H1 (cell line): ENCODE measurements around the gene CORO2B. TPM values are rescaled to one million over a fixed set of nuclear protein-coding genes. Genes with fewer than 3 reads are reported as not detected.
A peak's percentile ranks its signal among the peaks of the same experiment; 100 is the strongest.

ENCODE experiments used
- CTCF ChIA-PET: fragments of 300-600 bp; sonication (Branson Sonifier 250); formaldehyde crosslinking; loops from one replicate; lab custom pipeline; 2021; ENCODE audit not compliant: partially characterized antibody; lab: Charles Lee
- POLR2A ChIA-PET: fragments of 300-600 bp; sonication (Branson Sonifier 250); formaldehyde crosslinking; loops from one replicate; lab custom pipeline; 2021; ENCODE audit warnings: inconsistent platforms; ENCODE audit not compliant: partially characterized antibody; lab: Charles Lee
- DNase-seq, 2 experiments: peaks; one replicate each; pipeline versions ENCODE4 v3.0.0 to v3.0.0-alpha.2; 2010 to 2022; ENCODE audit warnings: low spot score in 2 of 2, low read depth in 1 of 2, mixed read lengths in 1 of 2
- FAIRE-seq: peaks from 2 replicates; lab custom pipeline; 2011; peaks lifted over from hg19 to GRCh38; lab: Jason Lieb, UNC
- H2AFZ ChIP-seq: 2 replicates; pipeline ENCODE4 v1.8.1; 2012; ENCODE audit warnings: low read length, inconsistent platforms
- H2AK5ac ChIP-seq: 2 replicates; pipeline ENCODE4 v1.6.1; 2013; ENCODE audit warnings: low read depth, low read length
- H2BK120ac ChIP-seq: replicated peaks from 2 replicates; pipeline ENCODE3; 2013; ENCODE audit warnings: low read depth, low read length, inconsistent platforms
- H2BK12ac ChIP-seq: 2 replicates; pipeline ENCODE4 v1.6.1; 2013; ENCODE audit warnings: low read depth, low read length
- H2BK15ac ChIP-seq: 2 replicates; pipeline ENCODE4 v1.6.1; 2013; ENCODE audit warnings: low read length
- H2BK20ac ChIP-seq: 2 replicates; pipeline ENCODE4 v1.6.1; 2013; ENCODE audit warnings: low read length
- H2BK5ac ChIP-seq: 2 replicates; pipeline ENCODE4 v1.6.1; 2013; ENCODE audit warnings: low read depth, low read length
- H3K14ac ChIP-seq: 2 replicates; pipeline ENCODE4 v1.6.1; 2013; ENCODE audit warnings: inconsistent platforms; ENCODE audit not compliant: insufficient read length
- H3K18ac ChIP-seq: 2 replicates; pipeline ENCODE4 v1.6.1; 2013; ENCODE audit warnings: low read length; ENCODE audit errors: extremely low read depth
- H3K23ac ChIP-seq: 2 replicates; pipeline ENCODE4 v1.6.1; 2013; ENCODE audit warnings: inconsistent platforms; ENCODE audit not compliant: insufficient read length
- H3K23me2 ChIP-seq: 2 replicates; pipeline ENCODE4 v1.6.1; 2013; ENCODE audit warnings: low read depth, low read length
- H3K27ac ChIP-seq: 2 replicates; pipeline ENCODE4 v1.6.1; 2011; ENCODE audit warnings: low read depth, low read length, inconsistent platforms
- H3K27me3 ChIP-seq, 4 experiments: replicated peaks in 1 of 4; 1 replicate in 1 of 4; 2 replicates in 3 of 4; pipeline versions ENCODE4 v1.6.1 to v1.8.1; 2011 to 2013; ENCODE audit warnings: low read length in 3 of 4, mild to moderate bottlenecking in 3 of 4, inconsistent platforms in 2 of 4, mixed read lengths in 2 of 4, moderate library complexity in 1 of 4; ENCODE audit not compliant: control insufficient read depth in 3 of 4, insufficient read depth in 3 of 4; ENCODE audit errors: extremely low read depth in 1 of 4
- H3K36me3 ChIP-seq, 4 experiments: 2 replicates each; pipeline versions ENCODE4 v1.6.1 to v1.8.1; 2011 to 2013; ENCODE audit warnings: mild to moderate bottlenecking in 4 of 4, low read length in 3 of 4, moderate library complexity in 2 of 4, control low read depth in 1 of 4, inconsistent platforms in 1 of 4; ENCODE audit not compliant: insufficient read depth in 4 of 4, control insufficient read depth in 2 of 4
- H3K4ac ChIP-seq: replicated peaks from 2 replicates; pipeline ENCODE3; 2013; ENCODE audit warnings: low read length, low read depth, mixed read lengths, inconsistent platforms; ENCODE audit not compliant: insufficient read length
- H3K4me1 ChIP-seq, 4 experiments: replicated peaks in 1 of 4; 1 replicate in 1 of 4; 2 replicates in 3 of 4; pipeline versions ENCODE4 v1.6.1 to v1.8.1; 2011 to 2013; ENCODE audit warnings: low read length in 3 of 4, inconsistent platforms in 2 of 4, mixed read lengths in 1 of 4; ENCODE audit not compliant: insufficient read depth in 4 of 4, control insufficient read depth in 3 of 4
- H3K4me2 ChIP-seq, 2 experiments: 2 replicates each; pipeline versions ENCODE4 v1.6.1 to v1.8.1; 2011 to 2013; ENCODE audit warnings: low read depth in 2 of 2, low read length in 2 of 2, control low read depth in 1 of 2, inconsistent platforms in 1 of 2, mild to moderate bottlenecking in 1 of 2; ENCODE audit not compliant: insufficient read depth in 1 of 2
- H3K4me3 ChIP-seq, 4 experiments: fragments of 200-600, 300-600 bp in 1 of 4; sonication (generic), shearing (Covaris generic), sonication (Bioruptor Twin) in 1 of 4; 2 replicates each; pipeline versions ENCODE4 v1.5.1 to v1.8.1; 2011 to 2016; ENCODE audit warnings: low read length in 4 of 4, low read depth in 3 of 4, control low read depth in 2 of 4, inconsistent platforms in 2 of 4, mild to moderate bottlenecking in 2 of 4, mixed read lengths in 1 of 4, moderate library complexity in 1 of 4; ENCODE audit not compliant: insufficient read depth in 2 of 4; ENCODE audit errors: extremely low read depth in 1 of 4
- H3K56ac ChIP-seq: replicated peaks from 2 replicates; pipeline ENCODE3; 2013; ENCODE audit warnings: low read depth, mild to moderate bottlenecking, mixed read lengths, low read length, inconsistent platforms; ENCODE audit not compliant: insufficient read length
- H3K79me1 ChIP-seq: 2 replicates; pipeline ENCODE4 v1.6.1; 2013; ENCODE audit warnings: low read depth, low read length, control low read depth
- H3K79me2 ChIP-seq, 2 experiments: 2 replicates each; pipeline versions ENCODE4 v1.6.1 to v1.8.1; 2012 to 2013; ENCODE audit warnings: low read length in 2 of 2, mild to moderate bottlenecking in 2 of 2, inconsistent platforms in 1 of 2; ENCODE audit not compliant: insufficient read depth in 2 of 2, control insufficient read depth in 1 of 2
- H3K9ac ChIP-seq, 4 experiments: replicated peaks in 1 of 4; 1 replicate in 1 of 4; 2 replicates in 3 of 4; pipeline versions ENCODE4 v1.6.1 to v1.8.1; 2011 to 2013; ENCODE audit warnings: low read depth in 3 of 4, low read length in 3 of 4, control low read depth in 2 of 4, mild to moderate bottlenecking in 2 of 4, moderate library complexity in 2 of 4, inconsistent platforms in 1 of 4; ENCODE audit errors: extremely low read depth in 1 of 4
- H3K9me3 ChIP-seq, 2 experiments: 2 replicates each; pipeline versions ENCODE4 v1.6.1 to v1.8.1; 2012 to 2013; ENCODE audit warnings: mild to moderate bottlenecking in 2 of 2, moderate library complexity in 2 of 2, control low read depth in 1 of 2, inconsistent platforms in 1 of 2, low read depth in 1 of 2, low read length in 1 of 2, mixed read lengths in 1 of 2; ENCODE audit not compliant: insufficient read depth in 2 of 2
- H4K20me1 ChIP-seq, 2 experiments: replicated peaks in 1 of 2; 2 replicates each; pipeline versions ENCODE3 to v1.8.1; 2011 to 2013; ENCODE audit warnings: inconsistent platforms in 2 of 2, low read length in 2 of 2, mild to moderate bottlenecking in 1 of 2; ENCODE audit not compliant: insufficient read depth in 2 of 2, control insufficient read depth in 1 of 2
- H4K5ac ChIP-seq: 2 replicates; pipeline ENCODE4 v1.6.1; 2013; ENCODE audit warnings: low read length, low read depth, mixed read lengths, inconsistent platforms; ENCODE audit not compliant: insufficient read length
- H4K8ac ChIP-seq: 2 replicates; pipeline ENCODE4 v1.8.0; 2013; ENCODE audit warnings: mild to moderate bottlenecking, moderate library complexity, low read length, inconsistent platforms; ENCODE audit not compliant: insufficient read depth; ENCODE audit errors: extremely low read depth
- H4K91ac ChIP-seq: replicated peaks from 2 replicates; pipeline ENCODE3; 2013; ENCODE audit warnings: low read length, mixed read lengths, inconsistent platforms; ENCODE audit not compliant: insufficient read length
- BRCA1 ChIP-seq: IDR thresholded peaks from 2 replicates; pipeline ENCODE4 v1.6.1; 2012; ENCODE audit warnings: low read depth, low read length, improper control_type of control experiment
- CTBP2 ChIP-seq: IDR thresholded peaks from 2 replicates; pipeline ENCODE4 v1.7.0; 2011; ENCODE audit warnings: borderline replicate concordance, mild to moderate bottlenecking, moderate library complexity, mixed read lengths, low read length; ENCODE audit not compliant: insufficient read depth, insufficient read length
- GABPA ChIP-seq: IDR thresholded peaks from 2 replicates; pipeline ENCODE4 v1.6.1; 2011; ENCODE audit warnings: mild to moderate bottlenecking, low read length, moderate library complexity, borderline replicate concordance; ENCODE audit not compliant: insufficient read depth
- MAX ChIP-seq: IDR thresholded peaks from 2 replicates; pipeline ENCODE4 v1.6.1; 2012; ENCODE audit warnings: inconsistent platforms
- RXRA ChIP-seq: IDR thresholded peaks from 2 replicates; pipeline ENCODE4 v1.6.1; 2011; ENCODE audit warnings: low read depth, mild to moderate bottlenecking, low read length, moderate library complexity; ENCODE audit not compliant: insufficient read depth
- SRF ChIP-seq: IDR thresholded peaks from 2 replicates; pipeline ENCODE4 v1.6.1; 2011; ENCODE audit warnings: mild to moderate bottlenecking, low read depth, low read length, moderate library complexity
- SUZ12 ChIP-seq: fragments of 200-600 bp; sonication (generic); IDR thresholded peaks from 2 replicates; pipeline ENCODE4 v1.6.1; 2012; ENCODE audit warnings: mild to moderate bottlenecking, inconsistent platforms, low read length, moderate library complexity, mixed read lengths
- USF2 ChIP-seq: IDR thresholded peaks from 2 replicates; pipeline ENCODE4 v1.6.1; 2011; ENCODE audit warnings: low read length, improper control_type of control experiment
- ZNF274 ChIP-seq: IDR thresholded peaks from 2 replicates; pipeline ENCODE4 v1.7.0; 2012; ENCODE audit warnings: low read length, borderline replicate concordance; ENCODE audit errors: extremely low read depth
- WGBS, 2 experiments: shearing (Covaris generic) in 1 of 2; methylation state at CpG; one replicate each; pipeline versions ENCODE4 v1.1.6 to v1.1.7; 2013 to 2015; ENCODE audit warnings: low lambda C conversion rate in 2 of 2, mixed read lengths in 2 of 2, inconsistent platforms in 1 of 2, low coverage in 1 of 2, missing lambda C conversion rate in 1 of 2; ENCODE audit not compliant: insufficient replicate concordance in 2 of 2, insufficient coverage in 1 of 2, insufficient read length in 1 of 2; ENCODE audit errors: extremely low coverage in 1 of 2, missing lambda C conversion rate in 1 of 2; 5-methylcytosine and 5-hydroxymethylcytosine counted together
- polyA plus RNA-seq, 7 experiments: library from polyadenylated mRNA; depleted of rRNA in 3 of 7; stranded (reverse) in 5 of 7; unstranded in 2 of 7; fragments of >200 nt in 5 of 7; fragments of 200-250 nt in 2 of 7; gene quantifications; 1 replicate in 5 of 7; 2 replicates in 1 of 7; 4 replicates in 1 of 7; pipeline versions ENCODE4 v1.2.1 to v1.2.3, GENCODE V29; 2011 to 2013; ENCODE audit warnings: missing spikeins in 2 of 7, mixed read lengths in 2 of 7
- total RNA-seq: library from RNA; stranded (reverse); fragmentation: NEBNext Ultra II Directional; extraction: Animal tissue kit (Norgen Biotek cat#: 25700); gene quantifications from 2 replicates; pipeline ENCODE4 v1.2.1, GENCODE V29; 2021

Gene CORO2B
- total and polyA plus RNA-seq, 2 of the 8 experiments (the other 6 are each of a cell fraction or from before 2014, with no cell fraction given) = 3.4 to 6.7 TPM

GRCh38 chr15:68730976-68731897, 152.4 kb downstream of the CORO2B start:
- FAIRE-seq (no peak), DNase-seq (no peak)
- Histone ChIP-seq H3K4me1 (peaks cover 0 to 6% (median 3%) of the 10 kb centered on the region in 4 experiments; a peak in 4 of 7 replicates), H3K27me3 (no peaks in the 10 kb centered on the region; a peak in 1 of 7 replicates), H3K27ac (no peak overlapping the region), H2BK15ac (no peak overlapping the region), H4K20me1 (no peaks in the 10 kb centered on the region), H3K56ac (no peak overlapping the region), H3K4me3 (no peak overlapping the region), H3K79me1 (no peaks in the 10 kb centered on the region), H4K8ac (peak overlapping the region; percentile 81; the same call in 1 of the 2 replicates), H3K4ac (no peak overlapping the region), H3K23me2 (no peaks in the 10 kb centered on the region; the same call in 1 of the 2 replicates), H3K36me3 (no peaks in the 10 kb centered on the region), H4K91ac (peak overlapping the region; percentile 63), H3K4me2 (no peak overlapping the region), H3K14ac (no peak overlapping the region), H2AK5ac (no peak overlapping the region), H3K9me3 (no peaks in the 10 kb centered on the region), H3K23ac (no peak overlapping the region), H2BK12ac (no peak overlapping the region), H3K9ac (no peak overlapping the region), H3K18ac (no peak overlapping the region), H3K79me2 (no peaks in the 10 kb centered on the region), H2BK20ac (no peak overlapping the region), H4K5ac (no peak overlapping the region), H2AFZ (0 out of 2 replicates have a peak overlapping the region, but pooled peaks have one; percentile 68), H2BK120ac (no peak overlapping the region), H2BK5ac (no peak overlapping the region)
- 71% methylated on average over 13 of the region's 15 CpGs; no CpG with 5 or more reads in 1 of the 2 experiments for WGBS, 2 experiments
- POLR2A ChIA-PET = interaction anchor here (1.1 kb wide), 1 partner anchor 144 kb away, joined by 4 read pairs; no protein-coding TSS in a partner anchor
- CTCF ChIA-PET = interaction anchor here (0.7 to 4.2 kb wide), 13 partner anchors 10 to 300 kb away, joined by 3 to 38 read pairs (median 3); no protein-coding TSS in a partner anchor
- TF ChIP-seq ZNF274 (no peak), USF2 (no peak), BRCA1 (no peak), CTBP2 (no peak), SUZ12 (no peak), GABPA (no peak), RXRA (no peak), MAX (no peak), SRF (no peak)
